Measurements from ENCODE around the gene LTBP1. TPM values are rescaled to one million over a fixed set of nuclear protein-coding genes. Genes with fewer than 3 reads are reported as not detected.
"Not testable (repeated sequence)": the region's sequence is repeated elsewhere in the genome, so short reads cannot be mapped to it uniquely, and the experiment has no call there.

LTBP1 gene
- total RNA-seq, 1 experiment from 2014 or later, result 11.8 TPM

DNA sequence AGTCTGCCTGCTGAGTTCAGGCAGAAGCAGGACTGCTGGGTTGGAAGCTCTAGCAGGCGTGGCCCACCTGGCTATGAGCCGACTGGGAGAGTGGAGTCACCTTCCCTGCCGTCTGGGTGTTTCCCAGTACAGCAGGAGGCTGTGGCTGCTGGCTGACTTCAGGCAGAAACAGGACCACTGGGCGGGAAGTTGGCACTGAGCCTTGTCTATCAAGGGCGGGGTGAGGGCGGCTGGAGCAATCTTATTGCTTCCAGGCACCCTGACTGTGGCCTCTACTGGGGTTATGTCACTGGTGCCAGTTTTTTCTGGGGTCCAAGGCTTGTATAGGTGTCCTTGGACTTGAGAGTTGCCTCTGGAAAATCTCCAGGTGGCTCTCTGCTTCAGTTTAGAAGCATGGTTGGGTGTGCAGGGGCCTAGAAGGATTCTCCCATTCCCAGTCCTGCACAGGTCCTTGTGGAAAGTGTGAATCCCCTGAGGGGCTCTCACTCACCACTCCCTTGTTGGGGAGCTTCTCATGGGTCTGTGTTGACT lies 30.5 kb downstream of the LTBP1 start:
- H3K9me3 ChIP-seq (ENCODE audit: low read length), result no peaks in the 10 kb centered on the region; the same call in 1 of the 2 replicates
- H2AFZ ChIP-seq (ENCODE audit: low read length), result no peak overlapping the region
- DNase-seq, result no peak
- no peak overlapping the region for H3K27ac ChIP-seq (ENCODE audit: low read length)
- H3K4me1 ChIP-seq (ENCODE audit: low read length), result no peaks in the 10 kb centered on the region
- H3K9me2 ChIP-seq (replicated peaks; ENCODE audit: insufficient read depth, low read length), result no peaks in the 10 kb centered on the region
- no peak overlapping the region for H3K4me3 ChIP-seq (ENCODE audit: low read length)
- H3K9ac ChIP-seq (ENCODE audit: low read length), result no peak overlapping the region
- H3K79me2 ChIP-seq (ENCODE audit: low read length), result no peaks in the 10 kb centered on the region
- H4K20me1 ChIP-seq (ENCODE audit: insufficient read depth, low read depth, low read length), result no peaks in the 10 kb centered on the region
- H3K27me3 ChIP-seq (ENCODE audit: low read length), result no peaks in the 10 kb centered on the region
- H3K4me2 ChIP-seq (ENCODE audit: low read depth, low read length, poor library complexity, severe bottlenecking), result no peak overlapping the region
- H3K36me3 ChIP-seq (ENCODE audit: insufficient read depth, low read length), result no peaks in the 10 kb centered on the region

DNA sequence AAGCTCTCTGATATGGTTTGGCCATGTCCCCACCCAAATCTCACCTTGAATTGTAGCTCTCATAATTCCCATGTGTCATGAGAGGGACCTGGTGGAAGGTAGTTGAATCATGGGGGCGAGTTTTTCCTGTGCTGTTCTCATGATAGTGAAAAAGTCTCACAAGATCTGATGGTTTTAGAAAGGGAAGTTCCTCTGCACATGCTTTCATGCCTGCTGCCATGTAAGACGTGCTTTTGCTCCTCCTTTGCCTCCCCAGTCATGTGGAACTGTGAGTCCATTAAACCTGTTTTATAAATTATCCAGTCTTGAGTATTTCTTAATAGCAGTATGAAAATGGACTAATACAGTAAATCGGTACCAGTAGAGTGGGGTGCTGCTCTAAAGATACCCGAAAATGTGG lies 34.9 kb downstream of the LTBP1 start:
- Histone ChIP-seq H3K4me3 (ENCODE audit: low read length) (no peak overlapping the region), H3K79me2 (ENCODE audit: low read length) (no peaks in the 10 kb centered on the region), H3K4me1 (ENCODE audit: low read length) (no peaks in the 10 kb centered on the region), H2AFZ (ENCODE audit: low read length) (no peak overlapping the region), H3K27me3 (ENCODE audit: low read length) (no peaks in the 10 kb centered on the region), H3K27ac (ENCODE audit: low read length) (no peak overlapping the region), H3K36me3 (ENCODE audit: insufficient read depth, low read length) (no peaks in the 10 kb centered on the region), H3K4me2 (ENCODE audit: low read depth, low read length, poor library complexity, severe bottlenecking) (no peak overlapping the region), H4K20me1 (ENCODE audit: insufficient read depth, low read depth, low read length) (no peaks in the 10 kb centered on the region), H3K9me2 (replicated peaks; ENCODE audit: insufficient read depth, low read length) (no peaks in the 10 kb centered on the region), H3K9me3 (ENCODE audit: low read length) (no peaks in the 10 kb centered on the region), H3K9ac (ENCODE audit: low read length) (no peak overlapping the region)
- DNase-seq, result no peak

DNA sequence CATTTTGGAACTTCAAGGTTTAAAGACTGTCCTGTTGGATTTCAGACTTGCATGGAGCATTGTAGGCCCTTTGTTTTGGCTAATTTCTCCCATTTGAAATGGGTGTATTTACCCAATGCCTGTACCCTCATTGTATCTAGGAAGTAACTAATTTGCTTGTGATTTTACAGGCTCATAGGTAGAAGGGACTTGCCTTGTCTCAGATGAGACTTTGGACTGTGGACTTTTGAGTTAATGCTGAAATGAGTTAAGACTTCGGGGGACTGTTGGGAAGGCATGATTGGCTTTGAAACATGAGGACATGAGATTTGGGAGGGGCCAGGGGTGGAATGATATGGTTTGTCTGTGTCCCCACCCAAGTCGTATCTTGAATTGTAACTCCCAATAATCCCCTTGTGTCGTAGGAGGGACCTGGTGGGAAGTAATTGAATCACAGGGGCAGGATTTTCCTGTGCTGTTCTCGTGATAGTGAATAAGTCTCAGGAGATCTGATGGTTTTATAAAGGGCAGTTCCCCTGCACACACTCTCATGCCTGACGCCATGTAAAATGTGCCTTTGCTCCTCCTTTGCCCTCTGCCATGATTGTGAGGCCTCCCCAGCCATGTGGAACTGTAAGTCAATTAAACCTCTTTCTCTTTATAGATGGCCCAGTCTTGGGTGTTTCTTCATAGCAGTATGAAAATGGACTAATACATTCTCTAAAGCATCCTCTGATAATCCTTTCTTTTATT lies 36.6 kb downstream of the LTBP1 start:
- not testable (repeated sequence) for H4K20me1 ChIP-seq (ENCODE audit: insufficient read depth, low read depth, low read length); H3K27ac ChIP-seq (ENCODE audit: low read length); H3K9me3 ChIP-seq (ENCODE audit: low read length); H3K27me3 ChIP-seq (ENCODE audit: low read length); DNase-seq; H3K36me3 ChIP-seq (ENCODE audit: insufficient read depth, low read length); H3K79me2 ChIP-seq (ENCODE audit: low read length); H3K4me1 ChIP-seq (ENCODE audit: low read length); H3K9ac ChIP-seq (ENCODE audit: low read length); H3K9me2 ChIP-seq (replicated peaks; ENCODE audit: insufficient read depth, low read length); H3K4me2 ChIP-seq (ENCODE audit: low read depth, low read length, poor library complexity, severe bottlenecking); H3K4me3 ChIP-seq (ENCODE audit: low read length); H2AFZ ChIP-seq (ENCODE audit: low read length)

DNA sequence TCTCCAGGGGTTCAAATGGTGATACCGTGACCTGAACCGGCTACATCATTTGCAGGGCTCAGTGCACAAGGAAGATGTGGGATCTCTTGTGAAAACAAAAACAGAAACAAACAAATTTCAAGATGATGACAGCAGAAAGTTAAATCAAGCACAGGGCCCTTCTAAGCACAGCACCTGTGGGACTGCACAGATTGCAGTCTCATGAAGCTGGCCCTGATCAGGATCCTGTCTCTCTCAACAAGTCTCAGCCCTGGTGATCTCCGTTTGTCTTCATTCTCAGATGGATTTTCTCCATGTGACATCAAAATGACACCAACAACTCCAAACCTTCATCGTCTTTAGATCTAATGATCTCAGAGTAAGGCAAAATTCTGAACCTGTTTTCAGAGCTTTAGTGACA lies 39.7 kb downstream of the LTBP1 start:
- Histone ChIP-seq H3K4me2 (ENCODE audit: low read depth, low read length, poor library complexity, severe bottlenecking) (no peak overlapping the region), H2AFZ (ENCODE audit: low read length) (no peak overlapping the region), H3K9me2 (replicated peaks; ENCODE audit: insufficient read depth, low read length) (no peaks in the 10 kb centered on the region), H3K9me3 (ENCODE audit: low read length) (no peaks in the 10 kb centered on the region), H3K27ac (ENCODE audit: low read length) (no peak overlapping the region), H3K79me2 (ENCODE audit: low read length) (no peaks in the 10 kb centered on the region), H3K4me1 (ENCODE audit: low read length) (no peaks in the 10 kb centered on the region), H3K27me3 (ENCODE audit: low read length) (no peaks in the 10 kb centered on the region), H3K9ac (ENCODE audit: low read length) (no peak overlapping the region), H4K20me1 (ENCODE audit: insufficient read depth, low read depth, low read length) (no peaks in the 10 kb centered on the region), H3K4me3 (ENCODE audit: low read length) (no peak overlapping the region), H3K36me3 (ENCODE audit: insufficient read depth, low read length) (no peaks in the 10 kb centered on the region)
- DNase-seq, result no peak

DNA sequence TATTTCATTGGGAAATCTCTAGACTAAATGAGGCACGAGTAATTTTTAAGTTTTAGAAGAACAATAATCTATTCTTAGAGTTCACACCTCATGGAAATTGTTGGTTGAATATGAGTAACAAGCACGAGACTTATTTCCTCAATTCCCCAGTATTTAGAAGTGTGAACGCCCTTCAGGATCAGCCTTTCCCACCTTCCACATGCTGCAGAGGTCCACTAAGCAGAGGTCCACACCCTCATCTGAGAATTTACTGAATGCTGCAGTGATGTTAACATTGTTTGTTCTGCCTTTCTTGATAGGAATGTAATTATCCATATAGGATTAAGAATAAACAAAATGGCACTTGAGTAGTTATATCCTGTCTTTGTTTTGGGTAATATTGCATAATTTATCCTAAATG lies 41.8 kb downstream of the LTBP1 start:
- Histone ChIP-seq H4K20me1 (ENCODE audit: insufficient read depth, low read depth, low read length) (no peaks in the 10 kb centered on the region), H3K4me2 (ENCODE audit: low read depth, low read length, poor library complexity, severe bottlenecking) (no peak overlapping the region), H3K27me3 (ENCODE audit: low read length) (no peaks in the 10 kb centered on the region), H2AFZ (ENCODE audit: low read length) (no peak overlapping the region), H3K9me3 (ENCODE audit: low read length) (no peaks in the 10 kb centered on the region), H3K27ac (ENCODE audit: low read length) (no peak overlapping the region), H3K36me3 (ENCODE audit: insufficient read depth, low read length) (no peaks in the 10 kb centered on the region), H3K79me2 (ENCODE audit: low read length) (no peaks in the 10 kb centered on the region), H3K4me1 (ENCODE audit: low read length) (no peaks in the 10 kb centered on the region), H3K9ac (ENCODE audit: low read length) (no peak overlapping the region), H3K9me2 (replicated peaks; ENCODE audit: insufficient read depth, low read length) (no peaks in the 10 kb centered on the region), H3K4me3 (ENCODE audit: low read length) (no peak overlapping the region)
- DNase-seq, result no peak

DNA sequence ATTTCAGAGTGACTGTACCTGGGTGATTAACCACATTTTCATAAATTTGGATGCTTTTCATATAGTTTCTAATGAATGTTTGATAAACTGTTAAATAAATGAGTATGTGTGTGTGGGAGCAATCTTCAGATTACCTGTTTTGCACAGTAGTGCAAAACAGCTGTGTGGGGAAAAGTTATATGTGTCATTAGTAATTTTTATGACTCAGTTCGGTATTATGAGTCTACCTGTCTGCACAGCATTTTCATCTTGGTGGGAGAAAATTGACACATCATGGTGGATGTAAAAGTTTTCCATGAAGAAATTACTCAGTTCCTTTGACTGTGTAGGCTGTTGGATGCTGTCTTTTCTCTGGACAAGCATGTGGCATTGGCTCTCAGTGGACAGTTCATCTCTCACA lies 43.8 kb downstream of the LTBP1 start:
- no peak overlapping the region for H3K9ac ChIP-seq (ENCODE audit: low read length)
- no peaks in the 10 kb centered on the region for H3K9me3 ChIP-seq (ENCODE audit: low read length)
- H3K27me3 ChIP-seq (ENCODE audit: low read length), result no peaks in the 10 kb centered on the region
- no peaks in the 10 kb centered on the region for H3K36me3 ChIP-seq (ENCODE audit: insufficient read depth, low read length)
- no peaks in the 10 kb centered on the region for H4K20me1 ChIP-seq (ENCODE audit: insufficient read depth, low read depth, low read length)
- no peak overlapping the region for H3K4me2 ChIP-seq (ENCODE audit: low read depth, low read length, poor library complexity, severe bottlenecking)
- no peak overlapping the region for H2AFZ ChIP-seq (ENCODE audit: low read length)
- no peaks in the 10 kb centered on the region for H3K79me2 ChIP-seq (ENCODE audit: low read length)
- DNase-seq, result no peak
- no peaks in the 10 kb centered on the region for H3K9me2 ChIP-seq (replicated peaks; ENCODE audit: insufficient read depth, low read length)
- no peak overlapping the region for H3K4me3 ChIP-seq (ENCODE audit: low read length)
- H3K4me1 ChIP-seq (ENCODE audit: low read length), result no peaks in the 10 kb centered on the region
- H3K27ac ChIP-seq (ENCODE audit: low read length), result no peak overlapping the region

DNA sequence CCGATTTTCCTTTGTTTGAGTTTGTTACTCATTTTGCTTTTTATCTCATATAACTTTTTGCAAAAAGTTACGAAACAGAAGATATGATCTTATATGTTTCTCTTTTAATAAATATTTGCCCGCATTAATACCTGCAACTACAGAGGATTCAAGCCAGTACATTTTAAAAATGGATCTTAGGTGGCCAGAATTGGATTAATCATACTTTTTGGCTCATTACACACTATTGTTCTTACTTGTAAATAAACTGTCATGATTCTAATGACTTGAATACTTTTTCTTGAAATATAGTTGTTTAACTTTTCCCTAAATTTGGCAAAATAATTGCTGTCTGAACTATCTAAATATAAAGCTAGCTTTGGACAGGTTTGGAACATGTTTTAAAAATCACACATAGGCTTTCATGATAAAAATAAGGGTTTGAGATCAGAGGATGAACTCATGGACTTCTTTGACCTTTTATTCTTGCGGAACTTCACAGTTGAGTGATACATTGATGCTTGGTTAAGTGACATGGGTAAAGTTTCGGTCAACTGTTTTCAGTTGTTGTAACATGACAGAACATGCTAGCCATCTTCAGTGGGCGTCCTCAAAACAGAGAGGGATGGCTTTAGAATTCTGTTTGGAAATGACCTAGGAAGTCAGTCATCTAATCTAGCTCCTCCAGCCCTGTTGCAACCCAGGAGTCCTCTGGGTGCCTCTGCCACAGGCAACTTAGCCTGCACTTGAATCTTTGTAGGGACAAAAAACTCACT lies 44.5 kb downstream of the LTBP1 start:
- Histone ChIP-seq H3K27me3 (ENCODE audit: low read length) (no peaks in the 10 kb centered on the region), H2AFZ (ENCODE audit: low read length) (no peak overlapping the region), H3K36me3 (ENCODE audit: insufficient read depth, low read length) (no peaks in the 10 kb centered on the region), H3K9me3 (ENCODE audit: low read length) (no peaks in the 10 kb centered on the region), H4K20me1 (ENCODE audit: insufficient read depth, low read depth, low read length) (no peaks in the 10 kb centered on the region), H3K4me2 (ENCODE audit: low read depth, low read length, poor library complexity, severe bottlenecking) (no peak overlapping the region), H3K4me3 (ENCODE audit: low read length) (no peak overlapping the region), H3K9ac (ENCODE audit: low read length) (no peak overlapping the region), H3K4me1 (ENCODE audit: low read length) (no peaks in the 10 kb centered on the region), H3K27ac (ENCODE audit: low read length) (no peak overlapping the region), H3K79me2 (ENCODE audit: low read length) (no peaks in the 10 kb centered on the region), H3K9me2 (replicated peaks; ENCODE audit: insufficient read depth, low read length) (no peaks in the 10 kb centered on the region)
- DNase-seq, result no peak

DNA sequence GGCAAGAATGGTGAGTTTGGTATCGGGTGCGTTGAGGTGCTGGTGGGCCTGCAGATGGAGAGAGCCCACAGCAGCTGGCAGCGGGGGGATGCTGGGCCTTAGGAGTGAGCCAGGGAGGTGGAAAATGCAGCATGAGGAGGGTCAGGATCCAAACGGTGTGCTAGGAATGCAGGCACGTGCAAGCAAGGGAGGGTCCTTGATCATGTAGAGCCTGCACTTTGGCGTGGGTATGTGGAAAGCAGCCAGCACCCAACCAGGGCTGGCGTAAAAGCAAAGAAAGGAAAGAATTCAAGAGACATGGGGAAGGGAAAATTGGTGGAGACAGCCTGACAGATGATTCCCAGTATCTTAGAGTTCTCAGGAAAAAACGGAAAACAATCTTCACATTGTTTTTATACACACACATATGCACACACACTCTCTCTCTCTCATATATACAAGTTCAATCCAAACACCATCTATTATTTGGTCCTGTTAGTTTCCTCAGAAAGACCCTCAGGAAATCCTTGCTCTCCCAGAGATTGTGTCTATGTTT lies 46.3 kb downstream of the LTBP1 start:
- no peaks in the 10 kb centered on the region for H3K27me3 ChIP-seq (ENCODE audit: low read length)
- no peak overlapping the region for H3K4me3 ChIP-seq (ENCODE audit: low read length)
- no peak overlapping the region for H2AFZ ChIP-seq (ENCODE audit: low read length)
- no peaks in the 10 kb centered on the region for H3K4me1 ChIP-seq (ENCODE audit: low read length)
- H3K9ac ChIP-seq (ENCODE audit: low read length), result no peak overlapping the region
- H3K9me3 ChIP-seq (ENCODE audit: low read length), result no peaks in the 10 kb centered on the region
- no peak overlapping the region for H3K4me2 ChIP-seq (ENCODE audit: low read depth, low read length, poor library complexity, severe bottlenecking)
- no peaks in the 10 kb centered on the region for H3K9me2 ChIP-seq (replicated peaks; ENCODE audit: insufficient read depth, low read length)
- H4K20me1 ChIP-seq (ENCODE audit: insufficient read depth, low read depth, low read length), result no peaks in the 10 kb centered on the region
- no peaks in the 10 kb centered on the region for H3K36me3 ChIP-seq (ENCODE audit: insufficient read depth, low read length)
- no peaks in the 10 kb centered on the region for H3K79me2 ChIP-seq (ENCODE audit: low read length)
- no peak for DNase-seq
- H3K27ac ChIP-seq (ENCODE audit: low read length), result no peak overlapping the region
